ENCODE measurements around the gene CEACAM19.
A peak's percentile ranks its signal among the peaks of the same experiment; 100 is the strongest.
"Not testable (repeated sequence)": the region's sequence is repeated elsewhere in the genome, so short reads cannot be mapped to it uniquely, and the experiment has no call there.

Gene CEACAM19, protein sequence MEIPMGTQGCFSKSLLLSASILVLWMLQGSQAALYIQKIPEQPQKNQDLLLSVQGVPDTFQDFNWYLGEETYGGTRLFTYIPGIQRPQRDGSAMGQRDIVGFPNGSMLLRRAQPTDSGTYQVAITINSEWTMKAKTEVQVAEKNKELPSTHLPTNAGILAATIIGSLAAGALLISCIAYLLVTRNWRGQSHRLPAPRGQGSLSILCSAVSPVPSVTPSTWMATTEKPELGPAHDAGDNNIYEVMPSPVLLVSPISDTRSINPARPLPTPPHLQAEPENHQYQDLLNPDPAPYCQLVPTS

DNA sequence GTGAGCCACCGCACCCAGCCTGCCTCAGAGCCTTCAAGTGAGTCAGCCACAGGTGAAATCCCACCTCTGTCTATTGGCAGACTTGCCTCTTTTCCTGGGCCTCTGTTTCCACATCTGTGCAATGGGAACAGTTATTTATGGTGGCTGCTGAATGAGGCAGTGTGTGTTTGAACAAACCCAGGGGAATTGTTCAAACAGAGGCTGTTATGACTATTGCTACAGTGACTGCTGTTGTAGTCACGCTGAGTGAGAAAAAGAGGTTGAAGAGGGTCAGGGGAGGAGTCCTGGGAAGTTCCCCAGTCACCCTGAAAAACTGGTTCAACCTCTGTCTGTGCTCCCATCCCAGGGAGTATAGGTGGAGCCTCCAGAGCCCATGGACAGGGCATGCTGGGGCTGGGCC is at the start of gene CEACAM19:
Gene CEACAM19, plus strand, starts transcription at position 83 of the 400 bp plus-strand sequence. CDS start 450 bp downstream, outside the sequence.
- no peak for DNase-seq (ENCODE audit: low read depth, low spot score)

DNA sequence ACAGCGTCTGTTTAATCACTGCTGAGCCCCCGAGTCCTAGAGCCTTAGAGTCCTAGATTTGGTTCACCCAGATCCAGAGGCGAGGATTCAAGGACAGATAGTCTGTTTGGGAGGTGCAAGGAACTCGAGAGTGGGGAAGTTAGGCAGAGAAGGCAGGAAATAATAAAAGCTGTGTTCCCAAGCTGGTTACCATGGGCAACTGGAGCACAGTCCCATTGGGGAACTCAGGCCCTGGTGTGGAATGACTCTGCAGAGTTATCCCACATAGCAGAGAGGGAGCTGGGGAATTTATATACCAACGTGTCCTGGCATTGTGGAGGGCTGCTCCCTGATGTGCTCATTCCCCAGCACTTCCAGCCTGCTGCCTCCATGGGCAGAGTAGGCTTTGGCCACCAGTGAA is 48.2 kb upstream of the CEACAM19 start:
- DNase-seq (ENCODE audit: low read depth, low spot score), result no peak

DNA sequence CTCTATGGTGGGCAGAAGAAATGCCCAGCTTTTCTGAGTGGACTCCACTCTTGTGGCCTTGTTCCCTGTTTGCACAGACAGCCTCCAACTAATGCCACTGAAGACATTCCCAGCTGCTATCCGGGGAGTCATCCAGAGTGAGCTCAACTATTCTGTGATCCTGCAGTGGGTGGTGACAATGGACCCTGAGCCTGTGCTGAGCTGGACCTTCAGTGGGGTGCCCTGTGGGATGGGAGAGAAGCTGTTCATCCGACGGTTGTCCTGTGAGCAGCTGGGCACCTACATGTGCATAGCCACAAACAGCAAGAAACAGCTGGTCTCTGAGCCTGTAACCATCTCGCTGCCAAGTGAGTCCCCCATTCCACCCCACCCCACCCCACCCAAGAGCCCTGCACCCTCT is 47.7 kb upstream of the CEACAM19 start:
- no peak for DNase-seq (ENCODE audit: low read depth, low spot score)

DNA sequence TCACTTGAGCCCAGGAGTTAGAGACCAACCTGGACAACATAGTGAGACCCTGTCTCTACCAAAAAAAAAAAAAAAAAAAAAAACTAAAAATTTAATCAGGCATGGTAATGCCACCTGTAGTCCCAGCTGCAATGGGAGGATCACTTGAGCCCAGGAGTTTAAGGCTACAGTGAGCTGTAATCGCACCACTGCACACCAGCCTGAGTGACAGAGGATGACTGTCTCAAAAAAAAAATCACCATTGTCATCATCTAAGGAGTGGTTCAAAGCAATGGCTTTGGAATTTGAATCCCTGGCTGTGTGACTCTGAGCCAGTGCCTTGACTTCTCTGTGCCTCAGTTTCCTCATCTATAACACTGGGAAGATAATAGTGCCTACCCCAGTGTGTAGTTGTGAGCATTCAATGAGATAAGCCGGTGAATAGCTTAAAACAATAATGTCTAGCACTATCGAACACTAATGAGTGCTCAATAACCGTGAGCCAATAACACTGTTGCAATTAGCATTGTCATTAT is 46.4 kb upstream of the CEACAM19 start:
- no peak for DNase-seq (ENCODE audit: low read depth, low spot score)

DNA sequence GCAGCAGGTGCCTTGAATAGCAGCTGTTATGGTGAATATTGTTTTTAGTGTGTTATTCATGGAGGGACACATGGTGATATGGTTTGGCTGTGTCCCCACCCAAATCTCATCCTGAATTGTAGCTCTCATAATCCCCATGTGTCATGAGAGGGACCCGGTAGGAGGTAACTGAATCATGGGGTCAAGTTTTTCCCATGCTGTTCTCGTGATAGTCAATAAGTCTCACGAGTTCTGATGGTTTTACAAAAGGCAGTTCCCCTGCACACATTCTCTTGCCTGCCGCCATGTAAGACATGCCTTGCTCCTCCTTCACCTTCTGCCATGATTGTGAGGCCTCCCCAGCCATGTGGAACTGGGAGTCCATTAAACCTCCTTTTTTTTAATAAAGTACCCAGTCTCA is 45.6 kb upstream of the CEACAM19 start:
- not testable (repeated sequence) for DNase-seq (ENCODE audit: low read depth, low spot score)

DNA sequence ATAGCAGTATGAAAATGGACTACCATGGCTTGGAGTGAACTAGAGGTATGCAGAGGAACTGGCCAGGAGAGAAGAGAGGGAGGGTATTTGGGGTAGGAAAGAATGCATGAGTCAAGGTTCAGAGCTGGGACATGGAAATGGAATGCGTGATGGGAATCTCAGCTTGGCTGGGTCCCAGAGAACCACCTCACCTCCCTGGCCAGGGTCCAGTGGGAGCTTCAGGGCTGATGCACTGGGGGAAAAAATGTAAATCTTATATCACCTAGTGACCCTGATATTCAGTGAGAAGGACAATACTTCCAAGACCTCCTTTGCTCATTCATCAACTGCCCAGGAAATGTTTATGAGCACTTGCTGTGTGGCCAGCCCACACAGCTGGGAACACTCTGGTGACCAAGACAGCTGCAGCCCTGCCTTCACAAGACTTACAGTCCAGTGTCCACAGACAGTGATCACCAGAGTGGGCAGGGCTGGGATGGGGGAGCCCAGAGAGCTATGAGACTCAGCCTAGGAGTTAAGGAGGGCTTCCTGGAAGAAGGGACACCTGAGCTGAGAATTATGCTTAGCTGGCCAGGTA is 45.1 kb upstream of the CEACAM19 start:
- no peak for DNase-seq (ENCODE audit: low read depth, low spot score)

DNA sequence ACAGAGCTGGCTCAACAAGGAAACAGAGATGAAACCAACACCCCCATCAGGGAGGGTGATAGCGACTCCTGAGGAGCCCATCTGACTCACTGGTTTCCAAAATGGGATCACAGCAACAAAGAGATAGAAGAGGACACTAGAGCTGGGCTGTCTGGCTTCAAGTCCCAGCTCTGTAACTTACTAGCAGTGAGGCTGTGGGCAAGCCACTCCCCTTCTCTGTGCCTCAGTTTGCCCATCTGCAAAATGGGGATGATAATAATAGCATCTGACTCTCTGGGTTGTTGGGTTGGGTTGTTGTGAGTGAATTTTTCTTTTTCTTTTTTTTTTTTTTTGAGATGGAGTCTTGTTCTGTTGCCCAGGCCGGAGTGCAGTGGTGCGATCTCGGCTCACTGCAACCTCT is 43.7 kb upstream of the CEACAM19 start:
- DNase-seq (ENCODE audit: low read depth, low spot score), result no peak

DNA sequence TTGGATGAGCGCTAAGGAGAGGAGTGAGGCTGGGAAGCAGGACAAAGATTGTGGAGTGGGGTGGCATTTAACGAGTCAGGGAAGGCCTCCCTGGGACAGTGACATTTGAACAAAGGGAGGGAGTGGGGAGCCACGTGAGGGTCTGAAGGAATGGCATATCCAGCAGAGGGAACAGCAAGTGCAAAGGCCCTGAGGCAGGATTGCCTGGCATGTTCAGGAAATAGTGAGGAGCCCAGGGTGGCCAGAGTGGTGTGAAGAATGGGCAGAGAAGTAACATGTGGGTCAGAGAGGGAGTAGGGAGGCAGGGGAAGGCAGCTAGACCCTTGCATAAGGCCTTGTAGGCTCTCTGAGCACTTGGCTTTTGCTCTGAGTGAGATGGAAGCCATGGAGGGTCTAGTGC is 42.5 kb upstream of the CEACAM19 start:
- no peak for DNase-seq (ENCODE audit: low read depth, low spot score)

DNA sequence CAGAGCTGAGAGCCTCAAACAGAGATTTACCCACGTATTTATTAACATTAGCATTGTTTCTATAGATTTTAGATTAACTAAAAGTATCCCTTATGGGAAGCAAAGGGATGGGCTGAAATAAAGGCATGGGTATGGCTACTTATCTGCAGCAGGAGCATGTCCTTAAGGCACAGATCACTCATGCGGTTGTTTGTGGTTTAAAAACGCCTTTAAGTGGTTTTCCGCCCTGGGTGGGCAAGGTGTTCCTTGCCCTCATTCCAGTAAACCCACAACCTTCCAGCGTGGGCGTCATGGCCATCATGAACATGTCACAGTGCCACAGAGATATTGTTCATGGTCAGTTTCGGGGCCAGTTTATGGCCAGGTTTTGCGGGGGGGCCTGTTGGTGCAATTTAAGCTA is 39.7 kb upstream of the CEACAM19 start:
- not testable (repeated sequence) for DNase-seq (ENCODE audit: low read depth, low spot score)

DNA sequence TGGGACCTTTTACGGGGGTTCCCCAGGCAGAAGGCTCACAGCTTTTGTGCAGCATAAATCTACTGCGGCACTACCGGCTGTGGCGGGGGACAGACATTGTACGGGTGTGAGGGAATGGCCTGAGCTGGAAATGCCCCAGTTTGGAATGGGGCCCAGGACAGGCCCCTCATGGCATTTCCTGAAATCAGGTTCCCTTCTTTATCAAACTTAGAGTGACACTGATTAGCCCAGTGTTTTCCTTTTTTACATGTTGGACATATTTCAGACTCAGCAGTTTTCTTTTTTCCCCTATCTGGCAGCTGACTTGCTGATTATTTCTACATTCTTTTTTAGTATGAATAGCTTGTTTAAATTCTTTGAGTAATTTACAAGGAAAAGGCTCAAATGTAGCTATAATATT is 37.2 kb upstream of the CEACAM19 start:
- not testable (repeated sequence) for DNase-seq (ENCODE audit: low read depth, low spot score)

DNA sequence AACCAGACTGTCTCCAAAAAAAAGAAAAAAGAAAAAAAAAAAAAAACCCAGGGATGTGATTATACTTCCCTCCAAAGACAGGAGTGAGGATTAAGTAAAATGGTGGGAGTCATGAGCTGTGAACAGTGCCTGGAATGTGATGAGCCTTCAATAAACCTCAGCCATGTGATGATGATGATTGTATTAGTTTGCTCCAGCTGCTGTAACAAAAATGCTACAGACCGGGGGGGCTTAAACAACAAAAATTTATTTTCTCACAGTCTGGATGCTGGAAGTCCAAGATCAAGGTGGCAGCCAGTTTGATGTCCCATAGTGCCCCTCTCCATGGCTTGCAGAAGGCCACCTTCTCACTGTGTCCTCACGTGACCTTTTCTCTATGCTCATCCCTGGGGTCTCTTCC is 36.5 kb upstream of the CEACAM19 start:
- no peak for DNase-seq (ENCODE audit: low read depth, low spot score)

DNA sequence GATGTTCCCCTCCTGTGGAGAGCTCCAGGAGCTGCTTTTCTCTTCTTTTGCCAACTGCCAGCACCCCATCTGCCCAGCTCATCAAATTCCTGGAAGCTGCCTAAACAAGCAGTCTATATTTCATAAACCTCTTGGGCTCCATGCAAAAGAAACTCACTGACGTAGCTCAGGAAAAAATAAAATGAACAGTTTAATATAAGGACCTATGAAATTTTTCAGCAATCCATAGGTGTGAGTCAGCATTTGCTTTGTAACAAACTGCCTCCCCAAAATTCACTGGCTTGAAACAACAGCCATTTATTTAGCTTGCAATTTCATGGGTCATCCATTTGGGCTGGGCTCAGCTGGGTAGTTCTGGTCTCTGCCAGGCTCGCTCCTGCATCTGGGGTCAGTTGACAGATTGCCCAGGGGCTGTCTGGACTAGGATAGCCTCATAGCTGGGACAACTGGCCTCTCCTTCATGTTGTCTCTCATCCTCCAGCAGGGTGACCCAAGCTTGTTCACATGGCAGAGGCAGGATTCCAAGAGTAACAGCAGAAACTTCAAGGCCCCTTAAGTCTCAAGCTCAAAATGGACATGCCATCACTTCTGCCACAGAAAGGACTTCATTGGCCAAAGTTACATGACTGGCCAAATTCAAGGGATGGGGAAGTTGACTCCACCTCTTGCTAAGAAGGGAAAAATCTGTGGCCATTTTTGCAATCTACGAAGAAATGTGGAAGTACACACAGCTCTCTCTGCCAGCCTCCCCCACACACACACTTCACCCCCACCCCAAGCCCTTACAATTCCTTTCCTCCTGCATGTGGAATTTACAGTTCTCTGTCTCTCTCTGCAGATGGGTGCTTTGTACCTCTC is 35.5 kb upstream of the CEACAM19 start:
- DNase-seq (ENCODE audit: low read depth, low spot score), result peak; percentile 25

DNA sequence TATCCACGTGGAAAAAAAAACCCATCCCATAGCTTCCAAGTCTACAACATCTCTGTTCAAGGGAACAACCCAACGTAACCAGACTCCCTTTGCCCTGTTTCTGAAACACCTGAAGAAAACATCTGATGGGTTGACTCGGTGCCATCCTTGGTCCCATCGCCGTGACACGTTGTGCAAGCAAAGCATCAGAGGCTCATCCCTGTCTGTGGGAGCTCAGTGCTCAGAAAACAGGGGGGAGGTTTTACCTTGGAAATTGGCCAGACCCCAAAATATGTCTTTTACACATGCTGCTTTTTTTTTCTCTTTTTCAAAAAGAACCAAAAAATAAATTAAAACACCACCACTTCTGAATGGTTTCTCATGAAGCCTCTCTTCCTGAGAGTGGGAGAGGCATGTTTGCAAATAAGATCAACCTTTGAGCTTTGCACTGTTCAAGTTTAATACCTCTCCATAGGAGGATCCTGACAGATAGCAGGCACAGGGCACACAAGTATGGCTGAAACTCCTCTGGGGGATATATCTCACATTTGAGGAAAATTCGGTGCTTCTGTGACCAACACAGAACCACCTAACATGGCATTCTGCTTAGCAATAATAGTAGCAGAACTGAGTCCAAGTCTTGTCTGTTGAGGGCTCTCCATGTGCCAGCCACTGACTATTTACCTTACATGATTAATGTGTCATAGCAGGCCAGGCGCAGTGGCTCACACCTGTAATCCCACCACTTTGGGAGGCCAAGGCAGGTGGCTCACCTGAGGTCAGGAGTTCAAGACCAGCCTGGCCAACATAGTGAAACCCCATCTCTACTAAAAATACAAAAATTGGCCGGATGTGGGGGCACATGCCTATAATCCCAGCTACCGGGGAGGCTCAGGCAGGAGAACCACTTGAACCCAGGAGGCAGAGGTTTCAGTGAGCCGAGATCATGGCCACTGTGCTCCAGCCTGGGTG is 34.6 kb upstream of the CEACAM19 start:
- no peak for DNase-seq (ENCODE audit: low read depth, low spot score)

DNA sequence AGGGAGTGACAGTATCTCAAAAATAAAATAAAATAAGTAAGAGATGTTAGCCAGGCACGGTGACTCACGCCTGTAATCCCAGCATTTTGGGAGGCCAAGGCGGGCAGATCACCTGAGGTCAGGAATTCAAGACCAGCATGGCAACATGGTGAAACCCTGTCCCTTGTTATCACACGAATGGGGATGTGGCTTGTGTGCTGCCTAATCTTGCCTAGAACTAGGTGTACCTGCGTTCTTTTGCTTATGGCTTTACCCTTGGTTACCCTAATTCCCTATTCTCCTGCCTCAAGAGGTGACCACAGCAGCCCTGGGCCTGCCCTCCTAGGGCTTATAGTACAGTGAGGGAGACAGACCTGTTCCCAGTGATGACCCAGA is 33.9 kb upstream of the CEACAM19 start:
- no peak for DNase-seq (ENCODE audit: low read depth, low spot score)

DNA sequence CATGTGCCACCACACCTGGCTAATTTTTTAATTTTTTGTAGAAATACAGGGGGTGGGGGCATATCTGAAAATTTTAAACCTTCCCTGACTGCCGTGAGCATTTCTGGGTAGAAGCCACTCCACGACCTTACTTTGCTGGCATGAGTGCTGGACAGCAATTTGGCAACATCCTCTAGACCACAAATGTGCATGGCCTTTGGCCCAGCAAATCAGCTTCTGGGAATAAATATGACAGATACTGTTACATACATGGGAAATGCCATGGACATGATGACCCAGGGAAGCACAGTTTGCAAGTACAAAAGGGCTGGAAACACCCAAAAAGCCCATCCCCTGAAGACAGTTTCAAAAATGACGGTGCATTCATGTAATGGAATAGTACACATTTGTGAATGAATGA is 30.8 kb upstream of the CEACAM19 start:
- no peak for DNase-seq (ENCODE audit: low read depth, low spot score)

DNA sequence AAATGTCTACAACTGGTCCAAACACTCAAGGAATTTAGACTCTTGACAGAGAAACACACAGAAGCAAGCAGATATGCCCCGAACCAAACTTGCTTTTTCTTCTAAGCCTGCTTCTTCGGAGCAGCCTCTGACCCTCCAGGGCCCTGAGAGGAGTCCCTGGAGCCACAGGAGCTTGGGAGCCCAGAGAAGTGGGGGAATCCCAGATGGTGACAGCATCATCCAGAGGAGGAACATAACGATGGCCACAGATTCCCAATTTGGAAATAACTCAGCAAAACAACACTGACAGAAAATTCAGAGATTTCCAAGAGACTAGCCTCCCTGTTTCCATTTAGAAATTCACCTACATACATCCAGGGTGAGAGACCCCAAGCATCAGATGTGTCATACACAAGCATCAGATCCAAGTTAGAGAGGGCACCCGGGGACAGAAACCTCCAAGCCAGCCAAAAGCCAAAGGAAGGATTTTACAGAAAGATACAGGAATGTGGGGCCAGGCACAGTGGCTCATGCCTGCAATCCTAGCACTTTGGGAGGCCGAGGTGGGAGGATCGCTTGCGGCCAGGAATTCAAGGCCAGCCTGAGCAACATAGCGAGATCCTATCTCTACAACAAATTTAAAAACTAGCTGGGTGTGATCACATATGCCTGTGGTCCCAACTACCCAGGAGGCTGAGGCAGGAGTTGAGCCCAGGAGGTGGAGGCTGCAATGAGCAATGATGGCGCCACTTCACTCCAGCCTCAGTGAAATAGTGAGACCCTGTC is 29.6 kb upstream of the CEACAM19 start:
- DNase-seq (ENCODE audit: low read depth, low spot score), result no peak

DNA sequence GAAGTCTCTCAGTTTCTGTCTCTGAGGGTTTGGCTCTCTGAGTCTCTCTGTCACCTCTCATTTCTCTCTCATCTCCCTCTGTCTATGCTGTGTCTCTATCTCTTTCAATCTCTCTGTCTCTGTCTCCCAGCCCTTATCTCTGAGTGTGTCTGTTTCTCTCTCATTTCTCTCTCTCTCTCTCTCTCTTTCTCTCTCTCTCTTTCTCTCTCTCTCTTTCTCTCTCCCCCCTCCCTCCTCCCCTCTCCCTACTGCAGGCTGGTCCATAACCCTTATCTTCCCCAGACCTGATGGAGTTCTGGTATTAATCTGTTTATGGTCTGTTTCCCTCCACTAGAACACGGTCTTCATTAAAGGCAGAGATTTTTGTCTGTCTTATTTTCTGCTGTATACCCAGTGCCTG is 28.9 kb upstream of the CEACAM19 start:
- no peak for DNase-seq (ENCODE audit: low read depth, low spot score)

DNA sequence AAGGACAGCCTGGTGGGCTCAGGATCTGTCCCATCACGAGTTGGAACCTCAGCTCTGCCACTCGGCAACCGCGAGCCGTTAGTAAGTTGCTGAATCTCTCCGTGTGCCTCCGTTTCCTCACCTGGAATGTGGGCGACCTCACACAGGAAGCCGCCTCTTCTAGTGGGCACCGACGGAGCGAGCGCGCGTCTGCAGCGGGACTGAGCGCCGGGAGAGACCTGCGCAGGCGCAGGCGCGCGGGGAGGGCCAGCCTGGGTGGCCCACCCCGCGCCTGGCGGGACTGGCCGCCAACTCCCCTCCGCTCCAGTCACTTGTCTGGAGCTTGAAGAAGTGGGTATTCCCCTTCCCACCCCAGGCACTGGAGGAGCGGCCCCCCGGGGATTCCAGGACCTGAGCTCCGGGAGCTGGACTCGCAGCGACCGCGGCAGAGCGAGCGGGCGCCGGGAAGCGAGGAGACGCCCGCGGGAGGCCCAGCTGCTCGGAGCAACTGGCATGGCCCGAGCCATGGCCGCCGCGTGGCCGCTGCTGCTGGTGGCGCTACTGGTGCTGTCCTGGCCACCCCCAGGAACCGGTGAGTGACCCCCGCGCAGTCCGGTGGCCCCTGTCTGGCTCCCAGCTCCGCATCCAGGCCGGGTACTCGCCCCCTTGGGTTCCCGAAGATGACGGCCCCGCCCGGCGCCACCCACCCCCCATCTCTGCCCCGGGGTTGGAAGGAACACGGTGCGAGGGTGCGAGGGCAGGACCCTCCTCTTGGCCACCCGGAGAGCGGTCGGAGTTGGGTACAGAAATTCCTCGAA is 27.5 kb upstream of the CEACAM19 start, which contains the start of gene PVR:
Gene PVR, plus strand, starts transcription at position 306 of the 797 bp plus-strand sequence. Its CDS starts 187 bp downstream, at position 493.
- DNase-seq (ENCODE audit: low read depth, low spot score), result no peak

DNA sequence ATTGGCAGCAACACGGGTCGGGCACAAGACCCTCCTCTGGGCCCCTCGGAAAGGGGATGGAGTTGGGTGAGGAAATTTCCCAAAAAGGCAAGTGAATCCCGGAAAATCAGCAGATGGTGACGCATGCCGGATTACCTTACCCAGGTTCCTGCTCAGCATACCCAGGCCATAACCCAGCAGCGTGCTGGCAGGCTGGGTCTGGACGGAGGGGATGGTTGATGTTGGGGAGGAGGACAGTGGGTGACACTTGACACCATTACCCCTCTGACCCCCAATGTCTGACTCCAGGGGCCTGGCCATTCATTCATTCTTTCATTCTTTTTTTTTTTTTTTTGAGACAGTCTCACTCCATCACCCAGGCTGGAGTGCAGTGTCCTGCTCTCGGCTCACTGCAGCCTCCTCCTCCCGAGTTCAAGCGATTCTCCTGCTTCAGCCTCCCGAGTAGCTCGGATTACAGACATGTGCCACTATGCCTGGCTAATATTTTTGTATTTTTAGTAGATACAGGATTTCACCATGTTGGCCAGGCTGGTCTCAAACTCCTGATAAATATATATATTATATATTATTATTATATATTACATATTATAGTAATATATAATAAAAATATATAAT is 26.8 kb upstream of the CEACAM19 start:
- no peak for DNase-seq (ENCODE audit: low read depth, low spot score)
